HEK293 (cell line): ENCODE measurements around the gene LYSMD3.

Source experiments
- CTCF ChIA-PET: fragments of 350-600 bp; formaldehyde crosslinking; extraction: SDS; loops from one replicate; lab custom pipeline; 2021; ENCODE audit warnings: antibody characterized with exemption; lab: Yijun Ruan, JAX
- POLR2A ChIA-PET: fragments of 300-600 bp; formaldehyde crosslinking; extraction: SDS; loops from one replicate; lab custom pipeline; 2020; ENCODE audit warnings: antibody characterized with exemption, inconsistent platforms; lab: Yijun Ruan, JAX
- H3K27ac ChIP-seq: fragments of 200-500 bp; sonication (Bioruptor generic); 2 replicates; pipeline ENCODE4 v1.5.1; 2014; ENCODE audit warnings: low read depth, low read length, control low read depth, inconsistent platforms; ENCODE audit errors: extremely low read depth
- H3K36me3 ChIP-seq, 2 experiments: fragments of 200-500 bp in 1 of 2; sonication (Bioruptor generic) in 1 of 2; 1 replicate in 1 of 2; 2 replicates in 1 of 2; pipeline ENCODE4 v1.5.1; 2014 to 2017; ENCODE audit warnings: inconsistent platforms in 2 of 2, low read length in 2 of 2; ENCODE audit not compliant: control insufficient read depth in 2 of 2, insufficient read depth in 1 of 2
- H3K4me1 ChIP-seq: fragments of 200-500 bp; sonication (Bioruptor generic); 2 replicates; pipeline ENCODE4 v1.5.1; 2014; ENCODE audit warnings: mild to moderate bottlenecking, low read length, inconsistent platforms; ENCODE audit not compliant: control insufficient read depth, insufficient read depth
- H3K4me3 ChIP-seq: 2 replicates; pipeline ENCODE4 v1.5.1; 2011; ENCODE audit warnings: low read depth, mild to moderate bottlenecking, control low read depth, low read length, moderate library complexity
- H3K9me3 ChIP-seq: fragments of 200-500 bp; sonication (Bioruptor generic); 2 replicates; pipeline ENCODE4 v1.5.1; 2014; ENCODE audit warnings: low read depth, low read length, inconsistent platforms; ENCODE audit not compliant: control insufficient read depth, insufficient read depth
- ATF2 ChIP-seq: fragments of 450-650 bp; formaldehyde crosslinking; IDR thresholded peaks from 2 replicates; pipeline ENCODE4 v1.5.1; 2016; ENCODE audit warnings: missing biosample characterization, missing genetic modification characterization, low read depth
- KLF7 ChIP-seq: fragments of 450-650 bp; formaldehyde crosslinking; IDR thresholded peaks from 2 replicates; pipeline ENCODE4 v1.5.1; 2016; ENCODE audit warnings: missing biosample characterization, missing genetic modification characterization, borderline replicate concordance
- REPIN1 ChIP-seq: fragments of 450-650 bp; formaldehyde crosslinking; IDR thresholded peaks from 2 replicates; pipeline ENCODE4 v1.5.1; 2017; ENCODE audit warnings: missing biosample characterization, missing genetic modification characterization, low read depth
- SCRT2 ChIP-seq: fragments of 450-650 bp; formaldehyde crosslinking; IDR thresholded peaks from 2 replicates; pipeline ENCODE4 v1.5.1; 2016; ENCODE audit warnings: missing biosample characterization, missing genetic modification characterization
- SP2 ChIP-seq: fragments of 450-650 bp; formaldehyde crosslinking; IDR thresholded peaks from 2 replicates; pipeline ENCODE4 v1.5.1; 2016; ENCODE audit warnings: missing biosample characterization, missing genetic modification characterization
- SP7 ChIP-seq: fragments of 450-650 bp; formaldehyde crosslinking; IDR thresholded peaks from 2 replicates; pipeline ENCODE4 v1.5.1; 2016; ENCODE audit warnings: missing biosample characterization, missing genetic modification characterization
- YY1 ChIP-seq: fragments of 450-650 bp; formaldehyde crosslinking; IDR thresholded peaks from 2 replicates; pipeline ENCODE4 v1.5.1; 2018; ENCODE audit warnings: missing biosample characterization, missing genetic modification characterization
- YY2 ChIP-seq: fragments of 450-650 bp; formaldehyde crosslinking; IDR thresholded peaks from 2 replicates; pipeline ENCODE4 v1.5.1; 2016; ENCODE audit warnings: missing biosample characterization, missing genetic modification characterization
- ZEB2 ChIP-seq: fragments of 450-650 bp; formaldehyde crosslinking; IDR thresholded peaks from 2 replicates; pipeline ENCODE4 v1.5.1; 2016; ENCODE audit warnings: missing biosample characterization, missing genetic modification characterization
- ZFP3 ChIP-seq: fragments of 450-650 bp; formaldehyde crosslinking; IDR thresholded peaks from 2 replicates; pipeline ENCODE4 v1.5.1; 2016; ENCODE audit warnings: low read depth, missing biosample characterization, missing genetic modification characterization
- ZIC2 ChIP-seq: fragments of 450-650 bp; formaldehyde crosslinking; IDR thresholded peaks from 2 replicates; pipeline ENCODE4 v1.5.1; 2016; ENCODE audit warnings: missing biosample characterization, missing genetic modification characterization
- ZNF121 ChIP-seq: fragments of 450-650 bp; formaldehyde crosslinking; IDR thresholded peaks from 2 replicates; pipeline ENCODE4 v1.5.1; 2016; ENCODE audit warnings: missing biosample characterization, missing genetic modification characterization
- ZNF138 ChIP-seq: fragments of 450-650 bp; formaldehyde crosslinking; IDR thresholded peaks from 2 replicates; pipeline ENCODE4 v1.5.1; 2016; ENCODE audit warnings: missing biosample characterization, missing genetic modification characterization, borderline replicate concordance
- ZNF2 ChIP-seq: fragments of 450-650 bp; formaldehyde crosslinking; IDR thresholded peaks from 2 replicates; pipeline ENCODE4 v1.5.1; 2016; ENCODE audit warnings: missing biosample characterization, missing genetic modification characterization
- ZNF248 ChIP-seq: fragments of 450-650 bp; formaldehyde crosslinking; IDR thresholded peaks from 2 replicates; pipeline ENCODE4 v1.5.1; 2017; ENCODE audit warnings: missing biosample characterization, missing genetic modification characterization
- ZNF280D ChIP-seq: fragments of 450-650 bp; formaldehyde crosslinking; IDR thresholded peaks from 2 replicates; pipeline ENCODE4 v1.5.1; 2016; ENCODE audit warnings: missing biosample characterization, missing genetic modification characterization
- ZNF324 ChIP-seq: fragments of 450-650 bp; formaldehyde crosslinking; IDR thresholded peaks from 2 replicates; pipeline ENCODE4 v1.5.1; 2016; ENCODE audit warnings: missing biosample characterization, missing genetic modification characterization
- ZNF362 ChIP-seq: fragments of 450-650 bp; formaldehyde crosslinking; IDR thresholded peaks from 2 replicates; pipeline ENCODE4 v1.5.1; 2016; ENCODE audit warnings: missing biosample characterization, missing genetic modification characterization
- ZNF530 ChIP-seq: fragments of 450-650 bp; formaldehyde crosslinking; IDR thresholded peaks from 2 replicates; pipeline ENCODE4 v1.5.1; 2016; ENCODE audit warnings: low read depth, missing biosample characterization, missing genetic modification characterization
- ZNF544 ChIP-seq: fragments of 450-650 bp; formaldehyde crosslinking; IDR thresholded peaks from 2 replicates; pipeline ENCODE4 v1.5.0; 2017; ENCODE audit warnings: missing biosample characterization, missing genetic modification characterization
- ZNF558 ChIP-seq: fragments of 450-650 bp; formaldehyde crosslinking; IDR thresholded peaks from 2 replicates; pipeline ENCODE4 v1.5.1; 2016; ENCODE audit warnings: missing biosample characterization, missing genetic modification characterization
- ZNF561 ChIP-seq: fragments of 450-650 bp; IDR thresholded peaks from 2 replicates; pipeline ENCODE4 v1.5.1; 2018; ENCODE audit warnings: missing biosample characterization, missing genetic modification characterization, borderline replicate concordance
- ZNF624 ChIP-seq: fragments of 450-650 bp; formaldehyde crosslinking; IDR thresholded peaks from 2 replicates; pipeline ENCODE4 v1.5.1; 2017; ENCODE audit warnings: missing biosample characterization, missing genetic modification characterization
- ZNF707 ChIP-seq: fragments of 450-650 bp; formaldehyde crosslinking; IDR thresholded peaks from 2 replicates; pipeline ENCODE4 v1.5.1; 2016; ENCODE audit warnings: missing biosample characterization, missing genetic modification characterization
- ZNF76 ChIP-seq: fragments of 450-650 bp; formaldehyde crosslinking; IDR thresholded peaks from 2 replicates; pipeline ENCODE4; 2016; ENCODE audit warnings: low read depth, missing biosample characterization, missing genetic modification characterization, borderline replicate concordance
- ZNF791 ChIP-seq: fragments of 450-650 bp; formaldehyde crosslinking; IDR thresholded peaks from 2 replicates; pipeline ENCODE4 v1.5.1; 2016; ENCODE audit warnings: missing biosample characterization, missing genetic modification characterization
- ZSCAN30 ChIP-seq: fragments of 450-650 bp; IDR thresholded peaks from 2 replicates; pipeline ENCODE4 v1.5.1; 2018; ENCODE audit warnings: missing biosample characterization, mild to moderate bottlenecking, missing genetic modification characterization, moderate library complexity
- ZSCAN4 ChIP-seq: fragments of 450-650 bp; formaldehyde crosslinking; IDR thresholded peaks from 2 replicates; pipeline ENCODE4 v1.5.1; 2017; ENCODE audit warnings: missing biosample characterization, missing genetic modification characterization
- ZXDB ChIP-seq: fragments of 450-650 bp; formaldehyde crosslinking; IDR thresholded peaks from 2 replicates; pipeline ENCODE4 v1.5.1; 2016; ENCODE audit warnings: missing biosample characterization, missing genetic modification characterization

LYSMD3 gene

GRCh38 chr5:90560771-90561170 is 31.4 kb upstream of the LYSMD3 start:
- Histone ChIP-seq H3K4me3 (no peak overlapping the region), H3K36me3 (no peaks in the 10 kb centered on the region), H3K9me3 (no peaks in the 10 kb centered on the region), H3K27ac (no peak overlapping the region), H3K4me1 (peaks cover 36% of the 10 kb centered on the region)
- POLR2A ChIA-PET: interaction anchor here (0.5 to 3.9 kb wide), 2 partner anchors 13 to 151 kb away, joined by 3 to 27 read pairs; partner anchors contain the start of gene CETN3
- TF ChIP-seq ZNF624: no peak
- no peak for TF ChIP-seq KLF7 (tag by site-specific recombination)
- no peak for TF ChIP-seq YY2 (tag by site-specific recombination)
- no peak for TF ChIP-seq ZNF561 (tag by site-specific recombination)
- no peak for TF ChIP-seq ZNF324 (tag by site-specific recombination)
- no peak for TF ChIP-seq REPIN1 (tag by site-specific recombination)
- CTCF ChIA-PET: interaction anchor here (0.9 to 1.1 kb wide), 2 partner anchors 11 to 13 kb away, joined by 3 to 5 read pairs; no protein-coding TSS in a partner anchor

- ChIA-PET CTCF (interaction anchor here (0.7 to 1.6 kb wide), 3 partner anchors 31 to 48 kb away, joined by 4 to 6 read pairs (median 4); no protein-coding TSS in a partner anchor), POLR2A (interaction anchor here (0.9 to 3.9 kb wide), 5 partner anchors 11 to 824 kb away, joined by 3 to 27 read pairs (median 4); partner anchors contain the start of genes ARRDC3, MBLAC2 and POLR3G)
- no peaks in the 10 kb centered on the region for H3K9me3 ChIP-seq
- H3K4me1 ChIP-seq: peaks cover 36% of the 10 kb centered on the region
- peak within 1 kb of the TSS; percentile 92 for H3K27ac ChIP-seq
- H3K36me3 ChIP-seq: no peaks in the 10 kb centered on the region
- peak within 1 kb of the TSS; percentile 98 for H3K4me3 ChIP-seq
- no peak for TF ChIP-seq ZNF121 (tag by site-specific recombination)
- TF ChIP-seq ZIC2 (tag by site-specific recombination): peak; percentile 84
- TF ChIP-seq ZNF707 (tag by site-specific recombination): no peak
- peak; percentile 99 for TF ChIP-seq ZNF2
- 0 out of 2 replicates have a peak, but pooled peaks have one; percentile 23 for TF ChIP-seq ZSCAN4
- TF ChIP-seq ZNF248 (tag by site-specific recombination): no peak
- no peak for TF ChIP-seq ZNF791 (tag by site-specific recombination)
- no peak for TF ChIP-seq ZNF138 (tag by site-specific recombination)
- TF ChIP-seq ATF2 (tag by site-specific recombination): no peak
- TF ChIP-seq SCRT2: peak; percentile 100
- peak; percentile 36 for TF ChIP-seq YY1 (tag by site-specific recombination)
- no peak for TF ChIP-seq ZNF530 (tag by site-specific recombination)
- no peak for TF ChIP-seq ZNF280D (tag by site-specific recombination)
- TF ChIP-seq SP2: peak; percentile 92
- no peak for TF ChIP-seq ZNF544 (tag by site-specific recombination)
- peak; percentile 13; the same call in 1 of the 2 replicates for TF ChIP-seq ZNF558 (tag by site-specific recombination)
- TF ChIP-seq ZEB2 (tag by site-specific recombination): peak; percentile 97
- TF ChIP-seq ZFP3 (tag by site-specific recombination): no peak
- peak; percentile 90 for TF ChIP-seq ZXDB
- peak; percentile 99 for TF ChIP-seq ZSCAN30 (tag by site-specific recombination)
- TF ChIP-seq ZNF362 (tag by site-specific recombination): no peak
- peak; percentile 83 for TF ChIP-seq ZNF76 (tag by site-specific recombination)
- peak; percentile 94 for TF ChIP-seq SP7 (tag by site-specific recombination)
These were observed 29.2 kb upstream of the LYSMD3 start, which contains the start of gene ADGRV1 for GRCh38 chr5:90558344-90559192. Gene ADGRV1 (plus strand): TSS chr5:90558797. CDS start chr5:90558896, 99 bp downstream.
